GM21576 (cell line): Measurements from ENCODE around the gene AFF2.

Experiments
- ATAC-seq: cut with Tn5 transposase; IDR thresholded peaks from one replicate; pipeline ENCODE4 v1.9.1; 2021; ENCODE audit warnings: mild to moderate bottlenecking, moderate library complexity; ENCODE audit not compliant: unreplicated experiment

AFF2 gene

GRCh38 chrX:148577741-148578140 lies 77.3 kb downstream of the AFF2 start:
- no peak for ATAC-seq

- no peak for ATAC-seq
Observed at GRCh38 chrX:148580016-148580415, 79.6 kb downstream of the AFF2 start.

DNA sequence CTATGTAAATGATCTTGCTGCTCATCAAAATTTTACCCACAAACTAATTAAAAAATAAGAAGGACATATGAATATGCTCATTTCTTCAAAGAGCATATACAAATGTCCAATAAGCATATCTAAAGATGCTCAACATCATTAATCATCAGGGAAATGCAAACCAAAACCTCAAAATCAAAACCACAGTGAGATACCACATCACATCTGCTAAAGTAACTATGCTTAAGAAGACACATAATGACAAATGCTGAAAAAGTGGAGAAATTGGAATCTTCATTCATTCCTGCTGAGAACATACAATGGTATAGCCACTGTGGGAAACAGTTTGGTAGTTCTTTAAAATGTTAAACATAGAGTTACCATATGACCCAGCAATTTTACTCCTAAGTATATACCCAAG lies 81.9 kb downstream of the AFF2 start:
- no peak for ATAC-seq

DNA sequence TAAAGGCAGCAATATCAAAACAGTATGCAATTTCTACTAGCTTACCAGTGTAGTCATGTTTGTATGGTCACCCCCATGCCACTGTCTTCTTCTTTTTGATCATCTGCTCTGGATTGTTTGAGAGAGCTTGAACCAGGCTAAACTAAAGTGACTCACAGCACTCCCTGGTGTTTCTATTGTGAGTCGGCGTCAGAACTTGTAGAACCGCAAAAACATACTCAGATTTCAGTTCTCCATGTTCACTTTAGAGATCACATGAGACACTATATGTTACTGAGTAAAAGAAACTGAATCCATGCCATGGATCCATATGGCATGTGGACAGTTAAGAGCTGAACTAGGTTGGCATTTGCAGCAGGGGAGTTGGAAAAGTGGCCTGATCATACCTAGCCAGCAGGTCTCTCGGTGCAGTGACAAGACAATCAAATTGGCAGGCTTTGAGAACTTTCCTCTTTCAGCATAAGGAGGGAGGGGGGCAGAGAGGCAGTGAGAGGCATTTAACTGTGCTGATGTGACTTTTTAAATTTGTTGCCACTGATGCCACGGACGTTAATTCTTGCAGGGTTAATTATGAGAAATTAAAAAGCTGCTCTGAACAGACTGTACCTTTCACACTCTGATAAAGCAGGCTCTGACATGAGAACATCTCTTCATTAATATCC lies 88.4 kb downstream of the AFF2 start:
- ATAC-seq, result no peak

DNA sequence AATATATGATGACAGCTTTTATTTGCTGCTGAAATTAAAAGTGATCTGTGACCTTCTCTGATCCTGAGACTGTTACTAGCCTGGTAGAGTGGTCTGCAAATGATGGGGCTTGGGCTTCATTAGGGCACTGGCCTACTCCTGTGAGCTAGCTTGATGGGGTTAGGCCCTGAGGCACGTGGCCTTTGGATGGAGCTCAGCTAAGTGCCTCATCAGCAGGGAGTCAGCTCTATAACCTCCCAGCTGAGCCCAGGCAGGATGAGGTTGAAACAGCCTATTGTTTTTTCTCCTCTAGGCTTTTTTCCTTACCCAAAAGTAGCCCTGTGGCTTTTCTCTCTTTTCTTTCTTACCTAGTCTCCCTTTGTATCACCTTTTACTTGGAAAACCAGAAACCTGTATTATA lies 92.2 kb downstream of the AFF2 start:
- no peak for ATAC-seq

DNA sequence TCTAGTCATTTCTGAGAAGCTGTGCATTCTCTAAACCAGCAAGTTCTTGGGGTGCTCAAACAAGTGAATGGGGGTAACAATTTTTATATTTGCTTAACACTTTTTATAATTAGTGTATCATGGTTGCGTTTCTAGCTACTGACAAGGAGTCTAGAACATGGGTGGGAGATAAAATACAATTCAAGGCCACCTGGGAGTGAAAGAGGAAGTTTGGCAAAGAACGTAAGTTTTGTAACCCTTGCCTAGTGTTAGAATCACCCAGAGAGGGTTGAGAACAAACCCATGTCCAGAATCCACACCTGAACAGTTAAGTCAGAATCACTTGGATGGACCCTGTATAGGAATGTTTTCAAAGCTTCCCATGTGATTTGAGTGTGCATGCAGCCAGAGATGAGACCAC lies 92.7 kb downstream of the AFF2 start:
- ATAC-seq, result no peak

DNA sequence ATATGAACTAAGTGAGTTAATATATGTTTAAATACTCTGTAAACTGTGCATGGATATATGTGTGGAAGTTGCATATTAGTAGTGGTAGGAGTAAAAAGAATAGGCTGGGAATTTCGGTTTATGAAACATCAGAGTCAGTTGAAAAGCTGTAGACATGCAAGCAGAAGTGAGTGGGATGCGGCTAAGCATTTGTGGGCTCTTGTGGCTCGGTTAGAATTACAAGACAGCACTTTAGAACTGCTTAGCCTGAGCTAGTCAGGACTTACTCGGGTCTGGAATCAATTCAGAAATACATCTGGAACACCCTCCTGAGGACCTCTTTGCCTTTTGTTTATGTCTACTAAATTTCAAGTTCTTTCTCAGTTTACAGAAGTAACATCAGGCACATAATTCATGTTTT lies 93.6 kb downstream of the AFF2 start:
- no peak for ATAC-seq

DNA sequence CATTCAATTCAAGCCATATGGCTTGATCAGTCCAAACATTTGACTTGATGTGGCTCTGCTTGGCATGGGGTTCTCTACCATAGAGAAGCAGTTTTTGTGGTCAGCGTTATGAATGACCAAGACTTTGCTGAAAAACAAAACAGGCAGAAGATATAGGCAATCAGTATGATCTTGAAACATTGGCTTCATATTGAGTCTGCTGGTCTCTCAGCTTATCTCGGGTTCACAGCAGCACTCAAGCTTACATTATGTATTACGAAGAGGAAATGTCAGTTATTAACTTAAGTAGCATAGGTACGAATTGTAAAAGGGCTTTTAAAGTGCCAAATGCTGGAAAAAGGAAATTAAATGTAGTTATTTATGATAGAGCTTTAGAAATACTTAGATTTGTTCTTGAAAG lies 99.0 kb downstream of the AFF2 start:
- no peak for ATAC-seq

DNA sequence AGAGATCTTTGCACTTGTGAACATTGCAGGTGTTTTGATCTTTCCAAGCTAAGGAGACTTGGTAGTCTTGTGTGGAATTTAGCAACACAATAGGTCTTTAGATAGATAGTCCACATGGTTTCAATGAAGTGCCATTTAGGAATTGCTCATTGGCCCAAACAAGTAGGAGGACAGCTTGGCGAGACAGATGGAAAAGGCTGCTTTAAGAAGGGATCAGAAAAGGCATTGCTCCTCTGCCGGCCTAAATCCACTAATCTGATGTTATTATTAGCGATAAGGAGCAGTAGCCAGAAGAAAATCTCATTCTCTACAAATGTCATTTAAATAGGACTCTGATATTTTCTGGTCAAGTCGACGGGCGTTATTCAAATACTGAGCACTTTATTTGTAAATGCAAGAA lies 99.7 kb downstream of the AFF2 start:
- ATAC-seq, result no peak

- ATAC-seq, result no peak
Observed at GRCh38 chrX:148600581-148600980, 100.2 kb downstream of the AFF2 start.

DNA sequence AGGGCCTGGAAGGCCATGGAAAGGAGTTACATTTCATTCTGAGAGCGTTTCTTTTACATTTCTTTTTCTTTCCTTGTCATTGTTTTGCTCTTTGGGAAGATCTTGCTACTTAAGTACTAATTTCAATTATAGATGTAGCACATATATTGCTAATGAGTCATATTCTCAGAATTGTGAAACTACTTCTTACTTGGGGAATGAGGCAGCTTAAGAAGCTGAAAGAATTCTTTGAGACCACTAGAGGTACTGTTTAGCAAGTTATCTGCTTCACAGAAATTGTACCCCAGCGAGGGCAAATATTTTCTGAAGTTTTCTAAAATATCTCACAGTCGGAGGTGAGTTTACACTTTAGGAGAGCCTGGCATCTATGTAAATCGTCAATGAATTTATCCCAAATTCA lies 100.6 kb downstream of the AFF2 start:
- no peak for ATAC-seq

- peak; percentile 78 for ATAC-seq
Observed at GRCh38 chrX:148609515-148610327, 109.3 kb downstream of the AFF2 start.

DNA sequence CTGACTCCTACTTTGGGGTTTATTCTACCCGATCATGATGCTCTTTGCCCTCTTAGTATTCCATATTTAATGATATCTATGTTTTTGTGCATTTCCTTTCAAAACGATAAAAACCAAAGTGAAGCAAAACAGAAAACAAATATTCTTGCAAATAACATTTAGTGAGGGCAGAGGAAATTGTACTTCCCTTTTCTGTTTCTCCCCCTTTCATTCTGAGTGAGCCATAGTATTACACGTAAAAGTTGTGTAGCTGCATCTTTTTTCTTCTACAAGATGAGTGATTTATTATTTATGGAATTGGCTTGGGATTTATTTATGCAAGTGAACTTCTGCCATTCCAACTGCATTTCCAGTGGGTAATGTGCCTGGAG lies 109.9 kb downstream of the AFF2 start:
- ATAC-seq, result peak; percentile 65

GRCh38 chrX:148611993-148612392 lies 111.6 kb downstream of the AFF2 start:
- ATAC-seq, result no peak

DNA sequence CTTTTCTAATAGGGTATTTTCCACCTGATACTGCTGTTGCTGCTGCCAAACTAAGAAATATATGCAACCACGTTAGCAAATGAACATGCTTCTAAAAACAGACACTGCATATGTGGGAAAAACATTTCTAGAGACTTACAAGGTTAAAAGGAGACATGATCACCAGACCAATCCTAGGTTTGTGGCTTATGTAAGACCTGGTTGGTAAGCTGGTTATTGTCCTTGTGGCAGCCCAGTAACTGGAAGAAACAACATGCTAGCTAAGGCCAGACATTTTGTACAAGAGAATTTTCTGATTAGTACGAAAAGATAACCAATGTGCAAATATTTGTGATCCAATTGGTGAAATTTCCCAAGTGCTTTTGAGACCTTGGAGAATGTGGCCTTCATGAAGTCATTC lies 112.0 kb downstream of the AFF2 start:
- ATAC-seq, result no peak

DNA sequence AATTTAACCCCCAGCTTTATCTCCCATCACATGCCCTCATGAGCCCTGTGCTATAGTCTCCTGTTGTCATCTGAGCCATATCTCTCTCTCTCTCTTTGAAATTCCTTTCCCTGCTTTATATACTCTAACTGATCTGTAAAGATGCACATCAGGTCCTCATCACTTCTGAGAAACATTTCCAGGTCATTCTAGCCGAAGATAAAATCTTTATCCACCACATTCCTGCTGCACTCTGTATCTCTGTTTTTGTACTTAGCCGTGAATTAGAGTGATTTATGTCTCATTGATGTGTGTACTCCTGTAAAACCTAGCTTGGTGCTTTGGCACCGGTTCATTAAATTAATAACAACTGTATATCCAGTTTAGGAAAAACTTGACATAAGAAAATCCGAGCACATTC lies 113.2 kb downstream of the AFF2 start:
- ATAC-seq, result no peak

- no peak for ATAC-seq
Observed at GRCh38 chrX:148615491-148615890, 115.1 kb downstream of the AFF2 start.

DNA sequence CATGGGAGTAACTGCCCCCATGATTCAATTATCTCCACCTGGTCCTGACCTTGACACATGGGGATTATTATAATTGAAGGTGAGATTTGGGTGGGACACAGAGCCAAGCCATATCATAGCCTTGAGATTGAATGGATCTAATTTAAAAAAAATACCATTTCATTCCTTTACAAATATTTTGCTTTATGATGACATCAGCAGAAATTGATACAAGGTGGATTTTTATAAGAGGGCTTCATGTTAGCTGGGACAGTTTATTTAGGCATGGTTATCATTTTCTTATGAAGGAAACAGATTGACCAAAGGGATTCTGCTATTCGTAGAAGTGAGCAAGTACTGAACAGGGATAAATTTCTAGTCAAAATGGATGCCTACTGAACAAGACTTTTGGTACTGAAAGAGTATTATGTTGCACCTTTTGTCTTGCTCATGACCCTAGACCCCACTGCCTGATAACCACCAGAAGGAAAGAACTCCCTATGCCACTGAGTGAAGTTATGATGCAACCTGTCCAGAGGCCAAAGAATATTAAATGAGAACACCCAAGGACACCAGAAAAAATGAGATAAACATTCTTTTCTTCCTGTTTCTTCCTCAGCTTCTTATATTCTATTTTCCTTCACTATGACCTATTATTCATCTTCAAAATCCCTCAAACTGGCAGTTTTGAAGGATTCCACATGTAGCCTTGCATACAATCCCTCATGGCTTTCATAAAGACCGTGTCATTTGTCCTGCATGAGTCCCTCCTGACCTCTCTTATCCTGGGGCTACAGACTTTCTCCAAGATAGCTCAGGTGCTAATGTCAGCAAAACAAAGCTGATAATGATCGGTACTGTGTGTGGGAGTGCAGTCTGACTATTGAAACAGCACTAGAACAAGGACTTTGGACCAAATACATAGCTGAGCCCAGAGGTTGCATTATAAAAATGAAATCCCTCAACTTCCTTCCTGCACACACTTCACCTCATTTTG lies 118.3 kb downstream of the AFF2 start:
- no peak for ATAC-seq

- ATAC-seq, result no peak
Observed at GRCh38 chrX:148620023-148620422, 119.6 kb downstream of the AFF2 start.

- ATAC-seq, result no peak
Observed at GRCh38 chrX:148624951-148625474, 124.6 kb downstream of the AFF2 start.

GRCh38 chrX:148628621-148629020 lies 128.2 kb downstream of the AFF2 start:
- no peak for ATAC-seq
